CD4-positive, alpha-beta T cell treated with Interleukin-15 for 1 hour (primary cell): ENCODE results near the gene C16orf87.

Experiments used
- DNase-seq: peaks from one replicate; pipeline ENCODE4 v3.0.0-alpha.2; 2020

The C16orf87 gene

DNA sequence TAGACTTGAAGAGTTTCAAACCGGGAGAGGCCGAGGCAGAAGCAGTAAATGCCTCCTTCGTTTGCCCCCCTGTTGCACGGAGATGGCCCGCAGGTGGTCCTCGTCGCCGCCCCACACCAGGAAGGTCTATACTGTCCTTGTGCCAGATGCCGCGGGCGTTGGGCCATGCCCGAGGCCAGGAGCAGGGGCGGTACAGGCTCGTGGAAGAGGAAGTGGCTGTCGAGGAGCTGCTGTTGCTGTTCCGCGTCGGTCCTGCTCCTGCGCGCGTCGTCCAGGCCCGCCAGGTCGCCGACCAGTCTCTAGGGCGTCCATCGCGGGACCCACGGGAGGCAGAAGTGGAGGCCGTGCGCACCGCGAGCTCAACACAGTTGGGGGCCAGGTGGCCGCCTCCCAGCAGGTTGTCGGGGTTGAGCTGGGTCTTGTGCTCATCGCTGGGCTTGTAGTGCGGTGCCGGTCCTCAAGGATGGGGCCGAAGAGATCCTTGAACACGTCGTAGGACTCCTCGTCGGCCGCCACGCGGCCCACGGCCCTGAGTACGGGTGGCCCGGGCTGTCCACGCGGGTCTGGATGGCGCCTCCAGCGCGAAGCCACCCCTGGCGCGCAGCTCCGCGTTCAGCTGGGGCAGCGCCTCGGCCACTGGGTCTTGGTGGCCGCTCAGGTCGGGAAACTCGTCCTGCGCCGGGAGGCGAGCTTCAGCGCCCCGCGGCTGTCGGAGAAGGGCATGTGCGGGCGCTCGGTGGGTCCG, 13.1 kb upstream of the C16orf87 start:
- DNase-seq: peak; percentile 26

DNA sequence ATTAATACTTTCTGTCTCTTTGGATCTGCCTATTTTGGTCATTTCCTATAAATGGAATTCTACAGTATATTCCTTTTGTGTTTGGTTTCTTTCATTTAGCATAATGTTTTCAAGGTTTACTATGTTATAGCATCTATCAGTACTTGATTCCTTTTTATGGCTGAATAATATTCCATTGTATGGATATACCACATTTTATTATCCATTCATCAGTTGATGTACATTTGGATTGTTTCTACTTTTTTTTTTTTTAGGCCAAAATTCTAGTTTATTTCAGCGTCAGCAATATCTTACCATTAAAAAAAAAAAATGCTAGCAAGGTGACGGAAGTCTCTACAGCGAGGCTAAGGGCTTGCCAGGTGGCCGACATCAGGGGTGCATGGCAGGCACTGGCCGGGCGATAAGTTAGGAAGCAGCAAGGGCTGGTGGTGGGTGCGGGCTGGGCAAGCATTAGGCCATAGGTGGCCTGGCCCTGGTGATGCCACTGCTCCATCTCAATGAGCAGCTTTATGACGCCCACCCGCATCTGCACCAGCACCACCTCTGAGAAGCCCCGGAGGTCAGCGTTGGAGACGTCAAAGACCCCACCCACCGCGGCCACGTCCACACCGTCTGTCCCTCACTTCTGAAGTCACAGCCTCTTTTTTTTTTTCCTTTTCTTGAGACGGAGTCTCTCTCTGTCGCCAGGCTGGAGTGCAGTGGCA, 11.4 kb upstream of the C16orf87 start:
- DNase-seq: no peak

DNA sequence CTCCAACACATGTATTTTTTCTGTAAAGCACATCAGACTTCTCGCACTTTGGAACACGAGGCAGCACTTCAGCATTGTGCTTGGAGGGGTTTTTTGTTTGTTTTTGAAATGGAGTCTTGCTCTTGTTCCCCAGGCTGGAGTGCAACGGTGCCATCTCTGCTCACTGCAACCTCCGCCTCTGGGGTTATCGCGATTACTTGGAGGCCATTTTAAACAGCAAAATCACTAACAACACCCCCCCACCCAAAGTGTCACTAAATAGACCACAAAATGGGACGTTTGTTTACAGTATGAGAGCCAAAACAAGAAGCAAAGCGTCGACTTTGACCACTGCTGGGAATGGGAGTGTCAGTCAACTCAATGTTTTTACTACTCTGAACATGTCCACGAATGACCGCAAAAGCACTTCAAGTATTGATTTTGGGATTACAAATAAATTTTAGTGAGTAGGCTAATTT, 9.0 kb upstream of the C16orf87 start:
- DNase-seq: no peak

DNA sequence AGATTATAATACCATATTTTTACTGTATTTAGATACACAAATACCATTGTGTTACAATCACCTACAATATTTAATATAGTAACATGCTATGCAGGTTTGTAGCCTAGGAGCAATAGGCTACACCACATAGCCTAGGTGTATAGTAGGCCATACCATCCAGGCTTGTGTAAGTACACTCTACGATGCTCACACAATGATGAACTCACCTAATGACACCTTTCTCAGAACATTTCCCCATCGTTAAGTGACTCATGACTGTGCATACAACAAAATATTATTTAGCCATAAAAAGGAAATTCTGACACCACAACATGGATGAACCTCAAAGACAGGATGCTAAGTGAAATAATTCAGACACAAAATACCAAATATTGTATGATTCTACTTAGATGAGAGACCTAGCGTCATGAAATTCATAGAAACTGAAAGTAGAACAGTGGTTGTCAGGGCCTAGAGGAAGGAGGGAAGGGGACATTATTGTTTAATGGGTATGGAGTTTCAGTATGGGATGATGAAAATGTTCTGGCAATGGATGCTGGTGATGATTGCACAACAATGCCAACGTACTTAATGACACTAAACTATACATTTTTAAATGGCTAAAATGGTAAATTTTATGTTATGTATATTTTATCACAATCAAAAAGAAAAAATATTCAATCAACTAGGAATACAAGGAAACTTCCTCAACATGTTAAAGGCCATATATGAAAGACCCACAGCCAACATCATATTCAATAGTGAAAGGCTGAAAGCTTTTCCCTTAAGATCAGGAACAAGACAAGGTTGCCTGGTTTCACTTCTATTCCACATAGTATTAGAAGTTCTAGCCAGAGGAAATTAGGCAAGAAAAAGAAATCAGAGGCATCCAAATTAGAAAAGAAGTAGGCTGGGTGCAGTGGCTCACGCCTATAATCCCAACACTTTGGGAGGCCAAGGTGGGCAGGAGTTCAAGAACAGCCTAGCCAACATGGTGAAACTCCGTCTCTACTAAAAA, 5.9 kb upstream of the C16orf87 start:
- no peak for DNase-seq

DNA sequence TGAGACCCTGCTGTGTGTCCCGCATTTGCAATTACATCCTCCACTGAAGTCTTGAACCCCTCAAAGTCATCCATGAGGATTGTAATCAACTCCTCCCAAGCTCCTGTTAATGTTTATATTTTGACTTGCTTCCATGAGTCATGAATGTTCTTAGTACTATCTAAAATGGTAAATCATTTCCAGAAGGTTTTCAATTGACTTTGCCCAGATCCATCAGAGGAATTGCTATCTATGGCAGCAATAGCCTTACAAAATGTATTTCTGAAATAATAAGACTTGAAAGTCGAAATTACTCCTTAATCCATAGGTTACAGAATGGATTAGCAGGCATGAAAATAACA, 2.5 kb upstream of the C16orf87 start:
- no peak for DNase-seq

DNA sequence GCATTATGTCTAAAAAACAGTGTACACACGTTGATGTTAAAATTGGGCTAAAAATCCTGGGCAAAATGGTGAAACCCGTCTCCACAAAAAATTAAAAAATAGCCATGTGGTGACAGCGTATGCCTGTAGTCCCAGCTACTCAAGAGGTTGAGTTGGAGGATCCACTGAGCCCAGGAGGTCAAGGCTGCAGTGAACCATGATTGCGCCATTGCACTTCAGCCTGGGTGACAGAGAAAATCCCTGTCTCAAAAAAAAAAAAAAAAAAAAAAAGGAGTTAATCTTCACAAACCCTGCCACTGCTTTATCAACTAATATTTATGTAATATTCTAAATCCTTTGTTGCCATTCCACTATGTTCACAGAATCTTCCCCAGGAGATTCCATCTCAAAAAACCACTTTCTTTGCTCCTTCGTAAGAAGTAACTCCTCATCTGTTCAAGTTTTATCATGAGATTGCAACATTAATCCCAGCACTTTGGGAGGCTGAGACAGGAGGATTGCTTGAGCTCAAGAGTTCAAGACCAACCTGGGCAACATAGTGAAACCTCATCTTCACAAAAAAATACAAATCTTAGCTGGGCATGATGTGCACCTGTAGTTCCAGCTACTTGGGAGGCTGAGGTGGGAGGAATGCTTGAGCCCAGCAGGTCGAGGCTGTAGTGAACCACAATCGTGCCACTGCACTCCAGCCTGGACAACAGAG, 1.9 kb upstream of the C16orf87 start:
- DNase-seq: no peak

DNA sequence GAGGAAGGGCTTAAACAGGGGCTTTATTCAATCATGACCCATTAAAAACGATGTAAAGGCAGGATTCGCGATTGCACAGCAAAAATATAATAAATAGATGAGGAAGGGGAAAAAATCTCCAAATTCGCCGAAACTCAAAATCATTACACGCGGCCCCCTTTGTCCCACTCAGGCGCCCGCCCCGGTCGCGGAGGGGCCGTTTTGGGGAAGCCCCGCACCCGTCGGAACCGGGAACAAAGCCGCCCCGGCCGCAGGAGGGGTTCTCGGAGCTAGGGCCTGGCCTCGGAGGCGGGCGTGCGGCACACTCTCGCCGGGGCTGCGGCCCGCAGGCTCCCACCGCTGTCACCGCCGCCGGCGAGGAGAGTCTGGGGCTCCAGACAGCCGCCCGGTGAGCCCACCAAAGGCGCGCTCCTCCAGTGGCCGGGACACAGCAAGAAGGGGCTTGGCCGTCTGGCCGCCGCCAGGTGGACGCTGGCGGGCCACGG, 521 bp downstream of the C16orf87 start:
- peak; percentile 19 for DNase-seq

DNA sequence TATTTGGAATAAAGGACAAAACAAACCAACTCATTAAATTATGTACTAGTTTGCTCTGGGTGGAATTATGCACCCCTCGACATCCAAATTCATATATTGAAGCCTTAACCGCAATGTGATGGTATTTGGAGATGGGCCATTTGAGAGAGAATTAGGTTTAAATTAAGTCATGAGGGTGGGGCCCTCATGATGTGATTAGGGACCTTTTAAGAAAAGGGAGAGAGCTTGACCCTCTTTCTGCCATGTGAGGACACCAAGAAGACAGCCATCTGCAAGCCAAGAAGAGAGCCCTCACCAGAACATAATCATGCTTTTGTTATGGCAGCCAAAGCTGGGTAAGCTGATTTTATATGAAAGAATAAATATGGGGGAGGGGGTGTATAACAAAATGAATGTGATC, 2.0 kb downstream of the C16orf87 start:
- DNase-seq: no peak

DNA sequence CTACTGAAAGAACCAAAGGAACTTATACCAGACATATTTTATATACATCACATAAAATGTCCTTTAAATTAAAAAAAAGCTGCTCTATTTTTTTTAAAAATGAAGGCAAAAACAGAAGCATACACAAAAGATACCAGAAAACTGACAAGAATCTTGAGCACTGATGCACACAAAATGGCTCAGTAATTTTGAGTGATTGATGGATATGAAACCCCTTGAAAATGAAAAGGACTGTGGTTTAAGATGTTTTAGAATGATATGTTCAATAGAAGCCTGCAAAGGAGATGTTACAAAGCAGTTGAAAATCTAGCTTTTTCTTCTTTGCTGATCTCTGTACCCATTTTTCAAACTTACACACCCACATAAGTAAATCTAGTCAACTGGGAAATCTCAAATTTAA, 2.7 kb downstream of the C16orf87 start:
- no peak for DNase-seq

DNA sequence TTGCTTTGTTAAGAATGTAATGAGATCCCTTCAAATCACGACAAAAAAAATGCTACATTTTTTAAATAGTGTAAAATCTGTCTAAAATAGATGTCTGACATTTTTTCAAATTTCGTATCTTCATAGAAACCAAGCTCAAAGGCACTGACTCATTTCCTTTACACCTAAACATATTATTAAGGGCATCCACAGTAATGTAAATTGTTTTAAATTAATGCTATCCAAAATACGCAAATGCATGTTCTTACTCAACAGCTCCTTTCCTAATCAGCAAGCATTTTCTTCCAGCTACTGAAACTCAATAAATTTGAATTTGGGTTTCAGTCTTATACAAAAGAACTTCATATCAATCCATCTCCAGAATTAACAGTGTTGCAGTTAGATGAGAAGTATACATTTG, 4.3 kb downstream of the C16orf87 start:
- DNase-seq: no peak

DNA sequence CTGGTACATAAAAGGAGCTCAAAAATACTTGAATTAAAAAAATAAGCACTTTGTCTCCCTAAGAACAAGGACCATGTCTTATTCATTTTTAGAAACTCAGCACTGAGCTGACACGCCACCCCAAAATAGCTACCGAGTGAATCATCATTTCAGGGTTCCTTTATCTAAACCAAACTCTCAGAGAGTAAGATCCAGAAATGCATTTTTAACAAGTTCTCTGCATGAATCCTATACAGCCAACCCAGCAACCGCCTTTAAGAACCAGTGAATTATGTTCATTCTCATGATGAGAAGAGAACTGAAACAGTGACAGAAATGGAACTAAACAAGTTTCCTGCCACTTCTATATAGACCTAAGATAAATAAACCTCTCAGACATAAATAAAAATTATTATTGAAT, 8.7 kb downstream of the C16orf87 start:
- DNase-seq: no peak

DNA sequence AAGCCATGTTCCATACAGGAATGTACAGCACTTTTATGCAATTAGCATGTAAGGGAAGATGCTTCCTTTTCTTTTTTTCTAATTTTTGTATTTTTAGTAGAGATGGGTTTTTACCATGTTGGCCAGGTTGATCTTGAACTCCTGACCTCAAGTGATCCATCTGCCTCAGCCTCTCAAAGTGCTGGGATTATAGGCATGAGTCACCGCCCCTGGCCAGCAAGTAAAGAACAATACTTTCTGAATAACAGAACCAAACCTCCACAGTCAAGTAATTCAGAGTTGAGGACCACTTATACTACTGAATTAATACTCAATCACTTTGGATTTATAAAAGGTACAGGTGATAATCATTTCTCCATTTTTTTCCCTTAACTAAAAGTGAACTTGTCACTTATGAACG, 13.0 kb downstream of the C16orf87 start:
- no peak for DNase-seq

DNA sequence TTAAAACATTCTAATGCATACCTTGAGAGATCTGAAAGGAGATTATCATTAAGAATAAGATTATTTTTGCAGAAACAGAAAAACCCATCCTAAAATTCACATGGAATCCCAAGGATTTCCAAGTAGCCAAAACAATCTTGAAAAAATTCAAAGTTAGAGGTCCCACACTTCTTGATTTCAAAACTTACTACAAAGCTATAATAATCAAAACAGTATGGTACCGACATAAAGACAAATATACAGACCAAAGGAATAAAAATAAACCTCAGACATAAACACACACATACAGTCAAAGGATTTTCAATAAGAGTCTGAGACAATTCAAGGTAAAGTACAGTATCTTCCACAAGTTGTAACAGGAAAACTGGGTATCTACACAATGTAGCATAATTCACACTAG, 16.2 kb downstream of the C16orf87 start:
- DNase-seq: no peak

DNA sequence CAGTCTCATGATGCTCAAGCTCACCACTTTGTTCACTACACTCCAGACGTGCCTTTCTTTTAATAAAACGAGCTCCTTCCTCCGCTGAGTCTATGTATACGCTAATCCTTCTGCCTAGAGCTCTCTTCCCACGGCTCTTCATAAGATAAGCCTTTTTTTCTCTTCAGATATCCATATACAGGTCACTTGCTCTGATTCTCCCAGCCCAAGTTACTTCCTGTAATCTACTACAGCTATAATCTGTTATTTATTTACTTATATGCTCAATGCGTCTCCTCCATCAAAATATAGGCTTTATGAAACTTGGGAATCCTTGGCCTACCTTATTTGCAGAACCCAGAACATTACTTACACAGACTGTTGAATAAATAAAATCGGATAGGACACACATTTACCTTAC, 17.4 kb downstream of the C16orf87 start:
- DNase-seq: no peak

DNA sequence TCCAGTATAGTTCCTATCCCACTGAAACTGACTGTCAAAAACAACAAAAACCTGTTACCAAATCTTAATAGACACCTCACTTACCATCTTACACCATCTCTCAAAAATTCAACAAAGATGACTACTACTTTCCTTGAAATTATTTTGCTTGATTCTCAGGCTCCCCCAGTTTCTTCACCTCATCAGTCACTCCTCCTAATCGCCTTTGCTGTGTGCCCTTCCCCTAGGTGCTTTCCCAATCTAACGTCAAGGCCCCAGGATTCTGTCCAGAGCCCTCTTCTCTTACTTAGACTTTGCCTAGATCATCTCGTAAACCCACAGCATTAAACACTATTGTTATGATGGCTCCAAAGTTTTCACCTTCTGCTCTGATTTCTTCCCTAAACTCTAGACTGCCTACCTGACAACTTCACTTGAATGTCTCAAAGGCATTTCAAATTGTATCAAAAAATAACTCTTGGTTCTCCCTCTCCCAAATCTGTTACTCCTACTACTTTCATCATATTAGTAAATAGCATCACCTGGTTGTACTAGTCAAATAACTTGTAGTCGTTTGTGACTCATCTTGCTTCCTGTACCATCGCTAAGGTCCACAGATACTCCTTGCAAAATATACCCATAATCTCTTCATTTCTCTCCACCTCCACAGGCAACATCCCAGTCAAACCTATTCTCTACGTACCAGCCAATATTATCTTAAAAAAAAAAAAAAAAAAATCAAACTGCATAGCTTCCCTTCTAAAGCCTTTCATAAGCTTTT, 18.0 kb downstream of the C16orf87 start:
- DNase-seq: no peak

DNA sequence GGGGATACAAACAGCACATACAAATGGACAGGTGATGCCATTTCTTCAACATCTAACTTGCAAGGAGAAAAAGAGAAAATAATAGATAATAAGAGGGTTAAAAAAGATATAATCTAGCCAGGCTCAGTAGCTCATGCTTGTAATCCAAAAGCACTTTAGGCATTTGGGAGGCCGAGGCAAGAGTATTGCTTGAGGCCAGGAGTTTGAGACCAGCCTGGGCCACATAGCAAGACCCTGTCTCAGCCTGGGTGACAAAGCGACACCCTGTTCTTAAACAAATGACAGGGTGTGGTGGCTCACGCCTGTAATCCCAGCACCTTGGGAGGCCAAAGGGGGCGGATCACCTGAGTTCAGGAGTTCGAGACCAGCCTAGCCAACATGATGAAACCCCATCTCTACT, 19.3 kb downstream of the C16orf87 start:
- no peak for DNase-seq

DNA sequence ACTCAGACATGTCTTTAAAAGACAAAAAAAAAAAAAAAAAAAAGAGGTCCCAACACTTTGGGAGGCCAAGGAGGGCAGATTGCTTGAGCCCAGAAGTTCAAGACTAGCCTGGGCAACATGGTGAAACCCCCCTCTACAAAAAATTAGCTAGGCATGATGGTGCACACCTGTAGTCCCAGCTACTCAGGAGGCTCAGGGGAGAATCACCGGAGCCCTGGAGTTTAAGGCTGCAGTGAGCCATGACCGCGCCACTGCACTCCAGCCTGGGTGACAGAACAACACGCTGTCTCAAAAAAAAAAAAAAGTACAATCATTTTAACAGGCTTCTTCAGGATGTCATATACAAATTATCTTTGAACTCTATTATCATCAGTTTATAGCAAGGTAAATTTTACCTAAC, 22.0 kb downstream of the C16orf87 start:
- no peak for DNase-seq

DNA sequence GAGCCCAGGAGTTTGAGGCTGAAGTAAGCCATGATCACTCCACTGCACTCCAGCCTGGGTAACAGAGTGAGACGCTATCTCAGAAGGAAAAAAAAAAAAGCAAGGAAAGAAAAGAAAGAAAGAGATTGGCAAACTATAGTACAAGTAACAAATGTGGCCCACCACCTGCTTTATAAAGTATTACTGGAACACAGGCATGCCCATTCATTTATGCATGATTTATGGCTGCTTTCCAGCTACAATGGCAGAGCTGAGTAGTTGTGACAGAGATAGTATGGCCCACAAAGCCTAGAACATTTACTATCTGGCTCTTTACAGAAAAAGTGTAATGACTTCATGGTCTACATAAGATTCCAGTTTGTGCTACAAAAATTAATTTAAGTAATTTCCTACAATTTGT, 23.6 kb downstream of the C16orf87 start:
- DNase-seq: no peak

DNA sequence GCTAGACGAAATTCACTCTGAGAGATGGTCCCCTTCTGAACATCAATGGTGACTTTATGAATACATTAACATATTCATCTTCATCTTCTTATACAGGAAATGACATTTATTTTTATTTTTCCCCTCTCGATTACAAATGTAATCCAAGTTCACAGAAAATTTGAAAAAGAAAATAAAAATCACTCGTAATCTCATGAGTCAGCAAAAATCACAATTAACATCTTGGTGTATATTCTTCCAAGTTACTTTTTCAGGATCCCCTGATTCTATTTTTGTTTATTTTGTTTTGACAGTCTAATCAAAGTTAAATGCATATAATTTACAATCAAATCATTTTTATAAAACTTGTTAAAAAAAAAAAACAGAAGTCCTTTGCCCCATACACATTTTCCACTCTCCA, 27.6 kb downstream of the C16orf87 start:
- DNase-seq: no peak

DNA sequence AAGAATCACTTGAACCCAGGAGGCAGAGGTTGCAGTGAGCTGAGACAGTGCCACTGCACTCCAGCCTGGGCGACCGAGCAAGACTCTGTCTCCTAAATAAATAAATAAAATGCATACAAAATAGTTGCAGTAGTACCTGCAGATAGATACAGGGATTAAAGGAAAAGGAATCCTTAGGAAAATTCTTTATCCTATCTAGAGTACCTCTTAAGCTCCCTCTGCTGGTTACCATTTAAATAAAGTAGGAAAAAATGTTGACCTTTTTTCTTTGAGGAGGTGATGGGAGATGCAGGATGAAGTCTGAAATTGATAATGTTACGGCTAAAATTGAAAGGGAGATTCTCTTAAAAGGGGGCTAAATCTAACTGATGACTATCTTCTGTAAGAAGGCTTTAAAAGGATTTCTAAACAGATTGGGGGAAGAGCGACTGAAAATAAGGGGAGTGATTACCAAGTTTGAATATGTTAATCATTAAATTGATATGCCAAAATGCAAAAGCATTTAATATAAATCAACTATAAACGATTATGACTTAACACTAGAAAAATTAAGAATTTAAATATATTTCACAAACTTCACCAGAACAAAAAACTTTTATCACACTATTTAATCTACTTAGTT, 29.4 kb downstream of the C16orf87 start:
- DNase-seq: no peak

DNA sequence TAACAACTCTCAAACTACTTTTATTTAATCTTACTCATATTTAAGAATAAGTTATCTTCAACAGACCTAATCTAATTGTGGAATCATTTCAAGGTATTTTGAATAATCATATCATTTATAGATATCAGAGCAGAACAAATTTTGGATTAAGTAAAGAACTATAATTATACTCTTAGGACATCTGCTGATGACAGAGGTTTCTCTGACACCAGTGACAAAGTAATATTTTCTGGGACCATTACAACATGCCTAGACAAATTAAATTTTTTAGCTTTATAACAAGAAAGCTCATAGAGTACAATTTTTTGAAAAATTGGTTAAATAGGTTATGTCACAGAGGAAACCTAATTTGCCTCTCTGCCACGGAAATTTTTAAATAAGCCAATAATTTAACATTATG, 30.5 kb downstream of the C16orf87 start:
- DNase-seq: no peak

DNA sequence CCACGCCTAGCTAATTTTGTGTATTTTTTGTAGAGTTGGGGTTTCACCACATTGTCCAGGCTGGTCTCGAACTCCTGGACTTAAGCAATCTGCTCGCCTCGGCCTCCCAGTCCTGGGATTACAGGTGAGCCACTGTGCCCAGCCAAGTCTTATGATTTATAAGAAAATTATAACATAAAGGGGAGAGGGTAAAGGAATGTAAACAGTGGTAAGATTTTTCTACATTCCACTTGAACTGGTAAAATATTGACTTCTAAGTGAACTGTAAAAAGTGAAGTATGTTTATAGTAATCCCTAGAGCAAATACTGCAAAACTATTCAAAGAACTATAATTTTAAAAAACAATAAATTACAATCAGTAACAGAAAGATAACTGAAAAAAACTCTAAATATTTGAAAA, 33.5 kb downstream of the C16orf87 start:
- no peak for DNase-seq
